H1 (cell line): ENCODE data around the gene CYGB. TPM values are rescaled to one million over a fixed set of nuclear protein-coding genes. Genes with fewer than 3 reads are reported as not detected.
A peak's percentile ranks its signal among the peaks of the same experiment; 100 is the strongest.

ENCODE experiments used
- BCL11A ChIP-seq, 2 experiments: IDR thresholded peaks; one replicate each; pipeline ENCODE4 v1.6.1; 2011; ENCODE audit warnings: low read depth in 2 of 2, low read length in 2 of 2, mild to moderate bottlenecking in 2 of 2
- CBX5 ChIP-seq: fragments of 300-800, 300-1000 bp; sonication (generic); IDR thresholded peaks from 2 replicates; pipeline ENCODE4 v1.7.1; 2016; ENCODE audit warnings: antibody characterized with exemption, low read length, low read depth
- EP300 ChIP-seq, 2 experiments: IDR thresholded peaks; 1 replicate in 1 of 2; 2 replicates in 1 of 2; pipeline ENCODE4 v1.6.1; 2011 to 2012; ENCODE audit warnings: low read depth in 2 of 2, low read length in 2 of 2, mild to moderate bottlenecking in 2 of 2, borderline replicate concordance in 1 of 2, inconsistent platforms in 1 of 2, moderate library complexity in 1 of 2
- GABPA ChIP-seq: IDR thresholded peaks from 2 replicates; pipeline ENCODE4 v1.6.1; 2011; ENCODE audit warnings: mild to moderate bottlenecking, low read length, moderate library complexity, borderline replicate concordance; ENCODE audit not compliant: insufficient read depth
- HDAC2 ChIP-seq, 2 experiments: fragments of 300-600 bp in 1 of 2; sonication (generic) in 1 of 2; IDR thresholded peaks; 2 replicates each; pipeline ENCODE4 v1.6.1; 2011 to 2012; ENCODE audit warnings: low read depth in 2 of 2, low read length in 2 of 2, mild to moderate bottlenecking in 2 of 2, moderate library complexity in 2 of 2, borderline replicate concordance in 1 of 2, inconsistent platforms in 1 of 2
- MAFK ChIP-seq: IDR thresholded peaks from 2 replicates; pipeline ENCODE4 v1.6.1; 2012; ENCODE audit warnings: low read depth, mild to moderate bottlenecking, improper control_type of control experiment, low read length
- RAD21 ChIP-seq, 2 experiments: IDR thresholded peaks in 1 of 2; conservative IDR thresholded peaks in 1 of 2; 2 replicates each; pipeline ENCODE4 v1.6.1; 2011; ENCODE audit warnings: low read depth in 2 of 2, low read length in 2 of 2, improper control_type of control experiment in 1 of 2, inconsistent platforms in 1 of 2, mild to moderate bottlenecking in 1 of 2, moderate library complexity in 1 of 2
- polyA plus RNA-seq, 7 experiments: library from polyadenylated mRNA; depleted of rRNA in 3 of 7; stranded (reverse) in 5 of 7; unstranded in 2 of 7; fragments of >200 nt in 5 of 7; fragments of 200-250 nt in 2 of 7; gene quantifications; 1 replicate in 5 of 7; 2 replicates in 1 of 7; 4 replicates in 1 of 7; pipeline versions ENCODE4 v1.2.1 to v1.2.3, GENCODE V29; 2011 to 2013; ENCODE audit warnings: missing spikeins in 2 of 7, mixed read lengths in 2 of 7
- total RNA-seq: library from RNA; stranded (reverse); fragmentation: NEBNext Ultra II Directional; extraction: Animal tissue kit (Norgen Biotek cat#: 25700); gene quantifications from 2 replicates; pipeline ENCODE4 v1.2.1, GENCODE V29; 2021
- TF ChIP-seq, protein P1 (sequence below): IDR thresholded peaks from 2 replicates; pipeline ENCODE4 v1.6.1; 2012; ENCODE audit warnings: low read length, inconsistent platforms

CYGB gene
- total and polyA plus RNA-seq, 2 of the 8 experiments (the other 6 are each of a cell fraction or from before 2014, with no cell fraction given) = 2.7 to 3.7 TPM

DNA sequence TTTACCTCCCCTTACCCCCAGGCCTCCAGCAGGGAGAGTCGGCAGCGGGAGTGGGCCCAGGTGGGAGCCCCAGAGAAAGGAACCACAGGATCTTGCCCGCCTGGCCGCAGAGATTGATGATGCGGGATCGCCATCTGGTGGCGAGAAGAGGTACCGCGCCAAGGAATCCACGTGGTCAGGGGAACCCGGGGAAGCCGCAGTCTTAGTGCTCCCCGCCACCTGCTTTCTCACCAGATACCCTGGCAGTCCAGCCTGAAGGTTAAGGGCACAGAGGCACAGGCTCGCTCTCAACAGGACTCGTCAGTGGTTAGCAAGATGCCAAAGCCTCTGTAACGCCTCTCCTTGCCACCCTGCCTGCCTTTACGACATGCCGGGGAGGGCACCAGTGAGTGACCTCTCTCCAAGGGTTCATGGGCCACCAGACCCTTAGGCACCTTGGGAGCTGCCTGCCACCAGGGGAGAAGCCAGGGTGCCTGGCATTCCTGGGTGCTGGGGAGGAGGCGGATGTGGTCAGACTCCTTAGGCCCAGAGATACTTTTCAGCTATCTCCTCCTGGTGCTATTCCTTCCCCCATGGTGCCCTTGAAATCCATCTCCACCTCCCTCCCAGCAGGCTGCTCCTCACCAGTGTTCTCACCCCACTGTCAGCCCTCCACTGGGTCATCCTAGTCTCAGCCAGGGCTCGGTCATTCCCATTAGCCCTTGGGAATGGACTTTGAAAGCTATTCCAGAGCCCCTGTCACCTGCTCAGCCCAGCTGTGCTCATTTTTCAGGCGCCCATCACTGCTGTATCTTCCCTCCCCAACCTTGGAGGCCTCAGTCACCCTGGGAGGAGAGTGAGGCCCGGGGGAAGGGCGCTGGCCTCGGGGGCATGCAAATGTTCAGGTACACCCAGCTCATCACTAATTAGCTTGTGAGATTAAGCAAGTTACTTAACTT, 30.8 kb downstream of the CYGB start (continued):
- TF ChIP-seq CBX5 = no peak
- TF ChIP-seq, protein P1, sequence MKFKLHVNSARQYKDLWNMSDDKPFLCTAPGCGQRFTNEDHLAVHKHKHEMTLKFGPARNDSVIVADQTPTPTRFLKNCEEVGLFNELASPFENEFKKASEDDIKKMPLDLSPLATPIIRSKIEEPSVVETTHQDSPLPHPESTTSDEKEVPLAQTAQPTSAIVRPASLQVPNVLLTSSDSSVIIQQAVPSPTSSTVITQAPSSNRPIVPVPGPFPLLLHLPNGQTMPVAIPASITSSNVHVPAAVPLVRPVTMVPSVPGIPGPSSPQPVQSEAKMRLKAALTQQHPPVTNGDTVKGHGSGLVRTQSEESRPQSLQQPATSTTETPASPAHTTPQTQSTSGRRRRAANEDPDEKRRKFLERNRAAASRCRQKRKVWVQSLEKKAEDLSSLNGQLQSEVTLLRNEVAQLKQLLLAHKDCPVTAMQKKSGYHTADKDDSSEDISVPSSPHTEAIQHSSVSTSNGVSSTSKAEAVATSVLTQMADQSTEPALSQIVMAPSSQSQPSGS = no peak
- no peak for TF ChIP-seq MAFK
- no peak for TF ChIP-seq HDAC2 (IDR thresholded peaks at IDR 0.05; ENCODE audit: borderline replicate concordance in 1 of 2, low read depth in 2 of 2, low read length in 2 of 2)
- no peak for TF ChIP-seq BCL11A (IDR thresholded peaks at IDR 0.05; ENCODE audit: low read depth in 2 of 2, low read length in 2 of 2)
- no peak for TF ChIP-seq EP300 (IDR thresholded peaks at IDR 0.05; ENCODE audit: borderline replicate concordance in 1 of 2, low read depth in 2 of 2, low read length in 2 of 2)
- peak; percentile 96 to 97 for TF ChIP-seq RAD21 (IDR thresholded peaks at IDR 0.05 in 1 of 2, conservative IDR thresholded peaks at IDR 0.05 in 1 of 2; ENCODE audit: low read depth in 2 of 2, low read length in 2 of 2)
- 0 out of 2 replicates have a peak, but pooled peaks have one; percentile 52 for TF ChIP-seq GABPA
